HepG2 (cell line): ENCODE data around the gene PATL2. TPM values are rescaled to one million over a fixed set of nuclear protein-coding genes. Genes with fewer than 3 reads are reported as not detected.
A peak's percentile ranks its signal among the peaks of the same experiment; 100 is the strongest.

Experiments
- AGO2 ChIP-seq: fragments of 200-400 bp; formaldehyde crosslinking; optimal IDR thresholded peaks from 2 replicates; pipeline ENCODE3; 2017; ENCODE audit warnings: mild to moderate bottlenecking, low read depth, low read length, moderate library complexity
- ATF3 ChIP-seq: sonication (generic); formaldehyde crosslinking; IDR thresholded peaks from 2 replicates; pipeline ENCODE4 v1.4.0; 2020; ENCODE audit warnings: missing genetic modification reagents
- BHLHE40 ChIP-seq: IDR thresholded peaks from 2 replicates; pipeline ENCODE4 v1.6.1; 2011; ENCODE audit warnings: low read length, improper control_type of control experiment
- FOXO1 ChIP-seq: sonication (generic); formaldehyde crosslinking; IDR thresholded peaks from 2 replicates; pipeline ENCODE4 v1.4.0; 2020; ENCODE audit warnings: missing genetic modification reagents
- HDAC1 ChIP-seq: sonication (generic); formaldehyde crosslinking; IDR thresholded peaks from 2 replicates; pipeline ENCODE4 v1.5.1; 2020; ENCODE audit warnings: mild to moderate bottlenecking, missing genetic modification reagents
- JUNB ChIP-seq: sonication (generic); formaldehyde crosslinking; IDR thresholded peaks from 2 replicates; pipeline ENCODE4 v1.8.0; 2022; ENCODE audit warnings: missing genetic modification reagents, mild to moderate bottlenecking, borderline replicate concordance
- MZF1 ChIP-seq: sonication (generic); formaldehyde crosslinking; IDR thresholded peaks from 2 replicates; pipeline ENCODE4 v1.8.1; 2023; ENCODE audit warnings: mild to moderate bottlenecking, missing genetic modification reagents, borderline replicate concordance
- SIN3A ChIP-seq: IDR thresholded peaks from 2 replicates; pipeline ENCODE4 v1.6.1; 2011; ENCODE audit warnings: low read depth, mild to moderate bottlenecking, control low read depth, low read length, borderline replicate concordance
- SMC3 ChIP-seq: IDR thresholded peaks from 2 replicates; pipeline ENCODE4 v1.6.1; 2011; ENCODE audit warnings: low read length, improper control_type of control experiment
- SRSF4 ChIP-seq: fragments of 200-400 bp; formaldehyde crosslinking; IDR thresholded peaks from one replicate; pipeline ENCODE4 v1.6.1; 2018; ENCODE audit warnings: mild to moderate bottlenecking, low read depth, low read length, moderate library complexity; ENCODE audit not compliant: poor library complexity, severe bottlenecking
- TAF15 ChIP-seq: fragments of 200-400 bp; formaldehyde crosslinking; IDR thresholded peaks from one replicate; pipeline ENCODE4 v1.6.1; 2018; ENCODE audit warnings: mild to moderate bottlenecking, low read depth, low read length; ENCODE audit not compliant: poor library complexity, severe bottlenecking
- TMF1 ChIP-seq: sonication (generic); formaldehyde crosslinking; IDR thresholded peaks from 2 replicates; pipeline ENCODE4 v1.8.1; 2022; ENCODE audit warnings: low read depth, missing genetic modification reagents
- TRIM22 ChIP-seq: fragments of 450-650 bp; IDR thresholded peaks from 2 replicates; pipeline ENCODE4 v1.6.1; 2017
- TSC22D2 ChIP-seq: sonication (generic); formaldehyde crosslinking; IDR thresholded peaks from 2 replicates; pipeline ENCODE4 v1.5.1; 2020; ENCODE audit warnings: missing genetic modification reagents, mild to moderate bottlenecking, borderline replicate concordance
- ZC3H13 ChIP-seq: sonication (generic); formaldehyde crosslinking; IDR thresholded peaks from 2 replicates; pipeline ENCODE4 v1.8.1; 2023; ENCODE audit warnings: mild to moderate bottlenecking, missing genetic modification reagents, moderate library complexity
- ZKSCAN5 ChIP-seq: sonication (generic); formaldehyde crosslinking; IDR thresholded peaks from 2 replicates; pipeline ENCODE4 v1.5.1; 2020; ENCODE audit warnings: mild to moderate bottlenecking, missing genetic modification reagents
- ZNF746 ChIP-seq: sonication (generic); formaldehyde crosslinking; IDR thresholded peaks from 2 replicates; pipeline ENCODE4 v1.8.0; 2022; ENCODE audit warnings: mild to moderate bottlenecking, missing genetic modification reagents
- ZNF879 ChIP-seq: sonication (generic); formaldehyde crosslinking; IDR thresholded peaks from 2 replicates; pipeline ENCODE4 v1.8.1; 2023; ENCODE audit warnings: missing genetic modification reagents
- ZSCAN31 ChIP-seq: sonication (generic); formaldehyde crosslinking; IDR thresholded peaks from 2 replicates; pipeline ENCODE4 v1.5.0; 2020; ENCODE audit warnings: low read depth, mild to moderate bottlenecking, missing genetic modification reagents
- polyA plus RNA-seq, 8 experiments: library from polyadenylated mRNA; depleted of rRNA in 3 of 8; stranded (reverse) in 7 of 8; unstranded in 1 of 8; fragments of >200 nt; fragmentation: Illumina TruSeq in 4 of 8; extraction: Trizol in 4 of 8; gene quantifications; 2 replicates each; pipeline versions ENCODE4 v1.2.1 to v1.2.3, GENCODE V29; 2011 to 2016; ENCODE audit warnings: low read depth in 4 of 8, missing spikeins in 1 of 8, mixed read lengths in 1 of 8; ENCODE audit not compliant: insufficient read depth in 1 of 8
- total RNA-seq, 5 experiments: library from RNA; depleted of rRNA; stranded (reverse); fragments of >200 nt; fragmentation: Illumina TruSeq; extraction: Trizol; gene quantifications; 2 replicates each; pipeline ENCODE4 v1.2.3, GENCODE V29; 2016; ENCODE audit warnings: low read depth in 1 of 5
- TF ChIP-seq, protein P1 (sequence below): sonication (generic); formaldehyde crosslinking; IDR thresholded peaks from 2 replicates; pipeline ENCODE4 v1.4.0; 2020; ENCODE audit warnings: missing genetic modification reagents, borderline replicate concordance

PATL2 gene
- total and polyA plus RNA-seq, 2 of the 13 experiments (the other 11 are each of a cell fraction or from before 2014, with no cell fraction given) = 0.15 to 0.53 TPM

- TF ChIP-seq, protein P1, sequence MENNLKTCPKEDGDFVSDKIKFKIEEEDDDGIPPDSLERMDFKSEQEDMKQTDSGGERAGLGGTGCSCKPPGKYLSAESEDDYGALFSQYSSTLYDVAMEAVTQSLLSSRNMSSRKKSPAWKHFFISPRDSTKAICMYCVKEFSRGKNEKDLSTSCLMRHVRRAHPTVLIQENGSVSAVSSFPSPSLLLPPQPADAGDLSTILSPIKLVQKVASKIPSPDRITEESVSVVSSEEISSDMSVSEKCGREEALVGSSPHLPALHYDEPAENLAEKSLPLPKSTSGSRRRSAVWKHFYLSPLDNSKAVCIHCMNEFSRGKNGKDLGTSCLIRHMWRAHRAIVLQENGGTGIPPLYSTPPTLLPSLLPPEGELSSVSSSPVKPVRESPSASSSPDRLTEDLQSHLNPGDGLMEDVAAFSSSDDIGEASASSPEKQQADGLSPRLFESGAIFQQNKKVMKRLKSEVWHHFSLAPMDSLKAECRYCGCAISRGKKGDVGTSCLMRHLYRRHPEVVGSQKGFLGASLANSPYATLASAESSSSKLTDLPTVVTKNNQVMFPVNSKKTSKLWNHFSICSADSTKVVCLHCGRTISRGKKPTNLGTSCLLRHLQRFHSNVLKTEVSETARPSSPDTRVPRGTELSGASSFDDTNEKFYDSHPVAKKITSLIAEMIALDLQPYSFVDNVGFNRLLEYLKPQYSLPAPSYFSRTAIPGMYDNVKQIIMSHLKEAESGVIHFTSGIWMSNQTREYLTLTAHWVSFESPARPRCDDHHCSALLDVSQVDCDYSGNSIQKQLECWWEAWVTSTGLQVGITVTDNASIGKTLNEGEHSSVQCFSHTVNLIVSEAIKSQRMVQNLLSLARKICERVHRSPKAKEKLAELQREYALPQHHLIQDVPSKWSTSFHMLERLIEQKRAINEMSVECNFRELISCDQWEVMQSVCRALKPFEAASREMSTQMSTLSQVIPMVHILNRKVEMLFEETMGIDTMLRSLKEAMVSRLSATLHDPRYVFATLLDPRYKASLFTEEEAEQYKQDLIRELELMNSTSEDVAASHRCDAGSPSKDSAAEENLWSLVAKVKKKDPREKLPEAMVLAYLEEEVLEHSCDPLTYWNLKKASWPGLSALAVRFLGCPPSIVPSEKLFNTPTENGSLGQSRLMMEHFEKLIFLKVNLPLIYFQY = 0 out of 2 replicates have a peak, but pooled peaks have one; percentile 54
- TF ChIP-seq SIN3A (no peak), JUNB (CRISPR knock-in tag) (no peak), ZNF746 (CRISPR knock-in tag) (no peak; the same call in 1 of the 2 replicates), AGO2 (peak; percentile 93), TRIM22 (no peak), SRSF4 (no peak), FOXO1 (CRISPR knock-in tag) (0 out of 2 replicates have a peak, but pooled peaks have one; percentile 26), TAF15 (peak; percentile 37), ZKSCAN5 (CRISPR knock-in tag) (no peak), MZF1 (CRISPR knock-in tag) (no peak), HDAC1 (CRISPR knock-in tag) (peak; percentile 79), ZSCAN31 (CRISPR knock-in tag) (peak; percentile 89), ZC3H13 (CRISPR knock-in tag) (peak; percentile 81), ZNF879 (CRISPR knock-in tag) (0 out of 2 replicates have a peak, but pooled peaks have one; percentile 37), SMC3 (peak; percentile 76), BHLHE40 (peak; percentile 65), TMF1 (no peak), ATF3 (CRISPR knock-in tag) (no peak; the same call in 1 of the 2 replicates), TSC22D2 (no peak)
Measured at GRCh38 chr15:44663410-44664308, 47.5 kb downstream of the PATL2 start, which contains the start of gene SPG11 (continued).
